ENCODE measurements around the gene SSBP4. TPM values are rescaled to one million over a fixed set of nuclear protein-coding genes. Genes with fewer than 3 reads are reported as not detected.

The SSBP4 gene
- total and polyA plus RNA-seq, 9 of the 15 experiments (the other 6 are each of a cell fraction or from before 2014, with no cell fraction given), result 1.1 to 189 (median 39.0) TPM

GRCh38 chr19:18388100-18388959 lies 30.9 kb upstream of the SSBP4 start (continued):
- TF ChIP-seq SIX5 (IDR thresholded peaks at IDR 0.05; ENCODE audit: borderline replicate concordance in 1 of 2, insufficient read depth in 1 of 2, low read depth in 1 of 2, low read length in 2 of 2), result no peak
- no peak for TF ChIP-seq POLR2AphosphoS5 (IDR thresholded peaks at IDR 0.05; ENCODE audit: control insufficient read depth, insufficient read depth, low read depth, low read length)
- TF ChIP-seq CCNT2 (IDR thresholded peaks at IDR 0.05; ENCODE audit: borderline replicate concordance, extremely low read depth, insufficient read length, low read depth, low read length), result peak; percentile 95
- TF ChIP-seq NFYB (IDR thresholded peaks at IDR 0.05; ENCODE audit: extremely low read depth, insufficient read length), result no peak
- TF ChIP-seq IRF2 (CRISPR knock-in tag; IDR thresholded peaks at IDR 0.05), result no peak
- peak; percentile 96 for TF ChIP-seq BCOR (IDR thresholded peaks at IDR 0.05)
- no peak for TF ChIP-seq ZNF766 (CRISPR knock-in tag; conservative IDR thresholded peaks at IDR 0.05)
- no peak for TF ChIP-seq FOSL1 (tag; conservative IDR thresholded peaks at IDR 0.05)
- TF ChIP-seq ZNF75A (CRISPR knock-in tag; IDR thresholded peaks at IDR 0.05), result no peak
- TF ChIP-seq KLF1 (tag; IDR thresholded peaks at IDR 0.05), result no peak
- TF ChIP-seq KHSRP (IDR thresholded peaks at IDR 0.05), result no peak
- TF ChIP-seq C11orf30 (IDR thresholded peaks at IDR 0.05; ENCODE audit: low read depth), result no peak
- peak; percentile 81 for TF ChIP-seq ZBED1 (IDR thresholded peaks at IDR 0.05)
- no peak for TF ChIP-seq NR2F6 (CRISPR knock-in tag; IDR thresholded peaks at IDR 0.05)
- TF ChIP-seq ATF4 (CRISPR knock-in tag; IDR thresholded peaks at IDR 0.05), result no peak
- TF ChIP-seq SRSF9 (IDR thresholded peaks at IDR 0.05; ENCODE audit: borderline replicate concordance, low read depth, low read length), result no peak
- TF ChIP-seq PML (IDR thresholded peaks at IDR 0.05; ENCODE audit: low read length), result peak; percentile 47; the same call in 1 of the 2 replicates
- TF ChIP-seq UBTF (IDR thresholded peaks at IDR 0.05; ENCODE audit: borderline replicate concordance in 1 of 2, low read depth in 2 of 2, low read length in 2 of 2), result peak; percentile 82 to 93; a peak in 3 of 4 replicates
- TF ChIP-seq NBN (IDR thresholded peaks at IDR 0.05; ENCODE audit: low read depth), result 0 out of 2 replicates have a peak, but pooled peaks have one; percentile 28
- TF ChIP-seq ZNF274 (IDR thresholded peaks at IDR 0.05; ENCODE audit: borderline replicate concordance, low read depth, low read length), result peak; percentile 31; the same call in 1 of the 2 replicates
- peak; percentile 31; the same call in 1 of the 2 replicates for TF ChIP-seq PHF8 (IDR thresholded peaks at IDR 0.05; ENCODE audit: borderline replicate concordance, low read length)
- no peak for TF ChIP-seq MCM7 (IDR thresholded peaks at IDR 0.05)

All from K562 (cell line).